Spleen (tissue), 11 donors: ENCODE measurements around the gene ZNF878. TPM values are rescaled to one million over a fixed set of nuclear protein-coding genes. Genes with fewer than 3 reads are reported as not detected.

Experiments
- DNase-seq: peaks from one replicate; pipeline ENCODE4 v3.0.0-alpha.2; 2020
- H3K27ac ChIP-seq, 8 donors: fragments of 200-600 bp; sonication (generic) in 7 of 8; 1 replicate in 4 of 8; 2 replicates in 4 of 8; pipeline versions ENCODE4 v1.5.0 to v1.8.0; 2016 to 2021; ENCODE audit warnings: inconsistent platforms in 4 of 8, mild to moderate bottlenecking in 4 of 8, moderate library complexity in 1 of 8
- H3K27me3 ChIP-seq, 7 donors: fragments of 200-600 bp; sonication (generic) in 6 of 7; replicated peaks in 1 of 7; 1 replicate in 4 of 7; 2 replicates in 3 of 7; pipeline versions ENCODE4 v1.5.0 to v1.8.0; 2016 to 2021; ENCODE audit warnings: inconsistent platforms in 3 of 7, mild to moderate bottlenecking in 1 of 7
- H3K36me3 ChIP-seq, 6 donors: fragments of 200-600 bp; sonication (generic) in 5 of 6; 1 replicate in 4 of 6; 2 replicates in 2 of 6; pipeline versions ENCODE4 v1.5.0 to v1.8.0; 2016 to 2021; ENCODE audit warnings: inconsistent platforms in 2 of 6
- H3K4me1 ChIP-seq, 6 donors: fragments of 200-600 bp; sonication (generic) in 5 of 6; 1 replicate in 3 of 6; 2 replicates in 3 of 6; pipeline versions ENCODE4 v1.5.0 to v1.8.0; 2016 to 2021; ENCODE audit warnings: inconsistent platforms in 3 of 6
- H3K4me3 ChIP-seq, 8 donors: fragments of 200-600 bp; sonication (generic) in 7 of 8; 1 replicate in 4 of 8; 2 replicates in 4 of 8; pipeline versions ENCODE4 v1.5.0 to v1.8.0; 2016 to 2021; ENCODE audit warnings: inconsistent platforms in 4 of 8, mild to moderate bottlenecking in 4 of 8, moderate library complexity in 2 of 8
- H3K9me3 ChIP-seq, 8 donors: fragments of 200-600 bp; sonication (generic) in 7 of 8; 1 replicate in 4 of 8; 2 replicates in 4 of 8; pipeline versions ENCODE4 v1.5.0 to v1.8.0; 2016 to 2021; ENCODE audit warnings: inconsistent platforms in 4 of 8
- CTCF ChIP-seq, 11 experiments: fragments of 200-600 bp in 7 of 11; fragments of 450-650 bp in 4 of 11; sonication (generic) in 4 of 11; IDR thresholded peaks in 8 of 11; conservative IDR thresholded peaks in 3 of 11; 1 replicate in 7 of 11; 2 replicates in 4 of 11; pipeline versions ENCODE4 v1.4.0 to v1.8.0; 2016 to 2021; ENCODE audit warnings: antibody characterized with exemption in 11 of 11, inconsistent platforms in 4 of 11, mild to moderate bottlenecking in 1 of 11
- POLR2A ChIP-seq, 3 donors: fragments of 450-650 bp; IDR thresholded peaks; one replicate each; pipeline ENCODE4 v1.5.1; 2017; ENCODE audit warnings: antibody characterized with exemption in 3 of 3, mild to moderate bottlenecking in 1 of 3
- POLR2AphosphoS5 ChIP-seq, 3 donors: sonication (generic); formaldehyde crosslinking; IDR thresholded peaks; one replicate each; pipeline ENCODE4 v1.5.1; 2017; ENCODE audit warnings: antibody characterized with exemption in 3 of 3
- WGBS, 5 donors: extraction: QIAGEN DNeasy Blood & Tissue Kit in 3 of 5; methylation state at CpG; one replicate each; pipeline versions ENCODE4 v1.1.5 to v1.1.7; 2013 to 2018; 5-methylcytosine and 5-hydroxymethylcytosine counted together
- intact Hi-C: fragments of 100-400 bp; cut with DNase I; formaldehyde crosslinking; loops from one replicate; pipeline ENCODE4 v1.15.0; 2023; ENCODE audit warnings: low total_unique reads
- polyA plus RNA-seq, 3 donors: library from polyadenylated mRNA; stranded (reverse); fragments of 200-250 nt; gene quantifications; one replicate each; pipeline ENCODE4 v1.2.1, GENCODE V29; 2013
- small RNA-seq, 4 donors: library from RNA; depleted of rRNA; stranded (forward); fragments of <200 nt; gene quantifications; one replicate each; pipeline ENCODE3, GENCODE V24; 2016
- total RNA-seq, 7 donors: library from RNA; depleted of rRNA in 3 of 7; stranded (reverse); fragments of >200 nt in 3 of 7; fragmentation: NEBNext Ultra II Directional in 4 of 7; extraction: Animal tissue kit (Norgen Biotek cat#: 25700) in 4 of 7; gene quantifications; one replicate each; pipeline versions ENCODE4 v1.1.0 to v1.2.1, GENCODE V29; 2016 to 2021
- donor health status: healthy with polysubstance abuse.
- donor health status: DM: no; HTN: no; CAD: no; lungs with moderate emphysema.
- donor health status: DM: no; HTN: no; CAD: no.
- donor health status: Bipolar disorder and iron deficiency.
- donor health status: healthy.
- donor health status: DM: no; HTN: no; CAD: no.
- donor health status: DM: yes; HTN: yes; CAD: no.

ZNF878 gene
- total and polyA plus RNA-seq, 10 donors = 0.05 to 0.36 (median 0.15) TPM; not detected in 6

GRCh38 chr19:12015015-12015752 lies 37.6 kb downstream of the ZNF878 start:
- no peak overlapping the region for H3K27ac ChIP-seq
- intact Hi-C loops = no loop called here
- H3K9me3 ChIP-seq = peaks cover 28 to 100% (median 100%) of the 10 kb centered on the region in 8 donors
- no peaks in the 10 kb centered on the region for H3K4me1 ChIP-seq
- peaks cover 2 to 99% (median 55%) of the 10 kb centered on the region in 6 donors for H3K36me3 ChIP-seq
- H3K27me3 ChIP-seq = no peaks in the 10 kb centered on the region
- WGBS, 5 donors = 93 to 98% (median 97%) methylated on average over 9 of the region's 9 CpGs
- peak overlapping the region in 1 of 8 donors; percentile 19 for H3K4me3 ChIP-seq
- DNase-seq = no peak
- no peak for TF ChIP-seq POLR2AphosphoS5 (IDR thresholded peaks at IDR 0.05)
- no peak for TF ChIP-seq CTCF (IDR thresholded peaks at IDR 0.05 in 8 of 11, conservative IDR thresholded peaks at IDR 0.05 in 3 of 11)
- TF ChIP-seq POLR2A (IDR thresholded peaks at IDR 0.05) = no peak

GRCh38 chr19:12000152-12000981 lies 52.4 kb downstream of the ZNF878 start:
- WGBS, 5 donors = 58 to 77% (median 65%) methylated on average over 8 to 9 of the region's 9 CpGs
- Histone ChIP-seq H3K27ac (no peak overlapping the region), H3K9me3 (peaks cover 0 to 5% (median 0%) of the 10 kb centered on the region in 8 donors), H3K4me1 (peaks cover 0 to 12% (median 0%) of the 10 kb centered on the region in 6 donors), H3K4me3 (no peak overlapping the region), H3K27me3 (no peaks in the 10 kb centered on the region), H3K36me3 (peaks cover 0 to 70% (median 23%) of the 10 kb centered on the region in 6 donors)
- DNase-seq = no peak
- TF ChIP-seq POLR2A (IDR thresholded peaks at IDR 0.05) (no peak), POLR2AphosphoS5 (IDR thresholded peaks at IDR 0.05) (no peak), CTCF (IDR thresholded peaks at IDR 0.05 in 8 of 11, conservative IDR thresholded peaks at IDR 0.05 in 3 of 11) (no peak)
- intact Hi-C loops = no loop called here

- no peak overlapping the region for H3K4me3 ChIP-seq
- H3K4me1 ChIP-seq = peaks cover 0 to 33% (median 3%) of the 10 kb centered on the region in 6 donors
- H3K9me3 ChIP-seq = no peaks in the 10 kb centered on the region
- intact Hi-C loops = no loop called here
- no peak for DNase-seq
- no peaks in the 10 kb centered on the region for H3K27me3 ChIP-seq
- H3K27ac ChIP-seq = no peak overlapping the region
- TF ChIP-seq POLR2A (IDR thresholded peaks at IDR 0.05) = no peak
- TF ChIP-seq POLR2AphosphoS5 (IDR thresholded peaks at IDR 0.05) = no peak
- no peak for TF ChIP-seq CTCF (IDR thresholded peaks at IDR 0.05 in 8 of 11, conservative IDR thresholded peaks at IDR 0.05 in 3 of 11)
- 90 to 100% (median 94%) methylated on average over 1 of the region's 1 CpG for WGBS, 5 donors
- H3K36me3 ChIP-seq = peaks cover 0 to 49% (median 2%) of the 10 kb centered on the region in 6 donors
Observed at GRCh38 chr19:11995174-11995573, 57.6 kb downstream of the ZNF878 start.

Small RNA genes within 50 kb of the gene (small RNA-seq; reads per million reads assigned to genes)
- gene RF00019 (0 reads per million in 4 donors), gene RNA5SP464 (0 reads per million in 4 donors), gene RNA5SP465 (0 reads per million in 4 donors), gene RNA5SP466 (0 reads per million in 4 donors)

Other genes starting within 250 kb of the ZNF878 start
- 10 to 100 TPM; 12.7 to 19.0 (median 17.5) TPM for gene ZNF440, start 238.7 kb downstream of the ZNF878 start, total RNA-seq
- gene ZNF440, start 238.7 kb downstream of the ZNF878 start, polyA plus RNA-seq = 1 to 10 TPM; 2.6 to 4.8 (median 2.7) TPM
- 10 to 100 TPM; 14.1 to 19.4 (median 15.9) TPM for gene ZNF439, start 204.2 kb downstream of the ZNF878 start, total RNA-seq
- gene ZNF439, start 204.2 kb downstream of the ZNF878 start, polyA plus RNA-seq = 10 to 100 TPM; 10.2 to 16.7 (median 11.3) TPM
- 10 to 100 TPM in 1 of 7 donors, 1 to 10 TPM in 6; 3.1 to 11.0 (median 5.9) TPM for gene ZNF69, start 165.2 kb downstream of the ZNF878 start, total RNA-seq
- 1 to 10 TPM; 1.8 to 3.4 (median 2.9) TPM for gene ZNF69, start 165.2 kb downstream of the ZNF878 start, polyA plus RNA-seq
- 10 to 100 TPM; 20.1 to 34.0 (median 25.5) TPM for gene ZNF700, start 127.9 kb downstream of the ZNF878 start, total RNA-seq
- 10 to 100 TPM; 12.2 to 31.7 (median 14.8) TPM for gene ZNF700, start 127.9 kb downstream of the ZNF878 start, polyA plus RNA-seq
- 10 to 100 TPM in 1 of 7 donors, 1 to 10 TPM in 6; 5.3 to 10.7 (median 7.1) TPM for gene ZNF763, start 87.9 kb downstream of the ZNF878 start, total RNA-seq
- 1 to 10 TPM; 3.7 to 6.4 (median 5.5) TPM for gene ZNF763, start 87.9 kb downstream of the ZNF878 start, polyA plus RNA-seq
- gene ZNF433, start 17.3 kb downstream of the ZNF878 start, total RNA-seq = 1 to 10 TPM; 3.4 to 7.7 (median 6.4) TPM
- gene ZNF433, start 17.3 kb downstream of the ZNF878 start, polyA plus RNA-seq = 1 to 10 TPM; 2.4 to 4.7 (median 3.3) TPM
- gene ZNF844, start 11.8 kb upstream of the ZNF878 start, total RNA-seq = 10 to 100 TPM in 3 of 7 donors, 1 to 10 TPM in 4; 7.1 to 14.5 (median 9.9) TPM
- 1 to 10 TPM; 2.0 to 3.9 (median 2.7) TPM for gene ZNF844, start 11.8 kb upstream of the ZNF878 start, polyA plus RNA-seq
- 1 to 10 TPM; 3.1 to 5.5 (median 4.1) TPM for gene ZNF20, start 87.4 kb upstream of the ZNF878 start, total RNA-seq
- gene ZNF20, start 87.4 kb upstream of the ZNF878 start, polyA plus RNA-seq = 1 to 10 TPM; 2.0 to 2.8 (median 2.7) TPM
- gene ZNF625, start 103.8 kb upstream of the ZNF878 start, total RNA-seq = 1 to 10 TPM; 4.0 to 7.9 (median 5.6) TPM
- 1 to 10 TPM; 1.2 to 3.6 (median 2.0) TPM for gene ZNF625, start 103.8 kb upstream of the ZNF878 start, polyA plus RNA-seq
- gene ZNF136, start 110.1 kb upstream of the ZNF878 start, total RNA-seq = 10 to 100 TPM; 16.3 to 20.1 (median 17.8) TPM
- 1 to 10 TPM; 5.5 to 7.4 (median 5.6) TPM for gene ZNF136, start 110.1 kb upstream of the ZNF878 start, polyA plus RNA-seq
- 10 to 100 TPM; 12.7 to 21.3 (median 16.0) TPM for gene ZNF44, start 241.9 kb upstream of the ZNF878 start, total RNA-seq
- 10 to 100 TPM in 1 of 3 donors, 1 to 10 TPM in 2; 6.7 to 10.8 (median 7.1) TPM for gene ZNF44, start 241.9 kb upstream of the ZNF878 start, polyA plus RNA-seq